ENCODE measurements around the gene DTNB.

GRCh38 chr2:25700221-25700660 lies 26.9 kb upstream of the DTNB start:
- TF ChIP-seq CTCF (IDR thresholded peaks at IDR 0.05) (peak; percentile 41 to 49 (median 43)), POLR2A (IDR thresholded peaks at IDR 0.05) (no peak), POLR2AphosphoS5 (IDR thresholded peaks at IDR 0.05; ENCODE audit: insufficient read depth in 1 of 2, low read depth in 1 of 2) (peak in 1 of 2 donors; percentile 49)

Data from vagina (tissue), 2 donors.